ENCODE measurements around the gene ATRN.
"Not testable (repeated sequence)": the region's sequence is repeated elsewhere in the genome, so short reads cannot be mapped to it uniquely, and the experiment has no call there.

The ATRN gene

DNA sequence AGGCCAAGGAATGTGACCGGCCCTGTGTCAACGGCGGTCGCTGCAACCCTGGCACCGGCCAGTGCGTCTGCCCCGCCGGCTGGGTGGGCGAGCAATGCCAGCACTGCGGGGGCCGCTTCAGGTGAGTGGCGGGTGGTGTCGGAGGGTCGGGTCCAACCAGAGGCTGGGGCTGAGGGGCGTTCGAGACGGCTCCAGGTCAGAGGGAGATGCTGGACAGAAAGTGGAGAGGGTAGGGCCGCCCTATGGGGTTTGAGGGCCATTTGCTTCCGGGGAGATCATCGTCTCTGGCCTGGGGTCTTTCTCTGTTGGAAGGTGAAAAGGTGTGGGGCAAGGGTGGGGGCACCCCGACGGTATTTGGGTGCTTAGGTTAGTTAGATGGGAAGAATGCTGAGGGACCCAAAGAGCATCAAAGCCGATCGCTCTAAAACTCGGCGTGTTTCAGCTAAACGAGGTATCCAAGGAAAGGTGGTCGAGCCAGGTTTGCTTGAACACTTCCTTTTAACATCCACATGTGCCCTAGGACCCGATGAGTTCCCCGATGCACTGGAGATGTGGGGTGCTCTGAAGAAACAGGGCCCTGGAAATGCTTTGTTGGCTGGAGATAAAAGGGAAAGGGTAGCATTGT, 691 bp downstream of the ATRN start:
- POLR2A ChIA-PET, result no interaction called here
- no peak for DNase-seq (ENCODE audit: extremely low spot score)
- TF ChIP-seq TARDBP (IDR thresholded peaks at IDR 0.05), result no peak
- TF ChIP-seq ARNT (IDR thresholded peaks at IDR 0.05), result no peak
- TF ChIP-seq PKNOX1 (IDR thresholded peaks at IDR 0.05), result no peak
- no peak for TF ChIP-seq SP1 (IDR thresholded peaks at IDR 0.05)
- no peak for TF ChIP-seq ELF4 (IDR thresholded peaks at IDR 0.05)
- no peak for TF ChIP-seq NFRKB (IDR thresholded peaks at IDR 0.05)
- TF ChIP-seq HDGF (IDR thresholded peaks at IDR 0.05; ENCODE audit: borderline replicate concordance), result no peak
- TF ChIP-seq CTBP1 (IDR thresholded peaks at IDR 0.05; ENCODE audit: borderline replicate concordance), result no peak
- no peak for TF ChIP-seq L3MBTL2 (conservative IDR thresholded peaks at IDR 0.05)
- no peak for TF ChIP-seq ZNF384 (IDR thresholded peaks at IDR 0.05)
- no peak for TF ChIP-seq BHLHE40 (IDR thresholded peaks at IDR 0.05; ENCODE audit: borderline replicate concordance)
- no peak for TF ChIP-seq FOXA1 (IDR thresholded peaks at IDR 0.05)
- no peak for TF ChIP-seq FOXM1 (IDR thresholded peaks at IDR 0.05; ENCODE audit: borderline replicate concordance)
- TF ChIP-seq SUZ12 (IDR thresholded peaks at IDR 0.05), result no peak
- no peak for TF ChIP-seq LEF1 (IDR thresholded peaks at IDR 0.05; ENCODE audit: borderline replicate concordance)
- no peak for TF ChIP-seq FOXK2 (IDR thresholded peaks at IDR 0.05)
- CTCF ChIA-PET, result no interaction called here

- TF ChIP-seq HDGF (IDR thresholded peaks at IDR 0.05; ENCODE audit: borderline replicate concordance) (no peak), BHLHE40 (IDR thresholded peaks at IDR 0.05; ENCODE audit: borderline replicate concordance) (no peak), NFRKB (IDR thresholded peaks at IDR 0.05) (no peak), L3MBTL2 (conservative IDR thresholded peaks at IDR 0.05) (no peak), ZNF384 (IDR thresholded peaks at IDR 0.05) (no peak), SUZ12 (IDR thresholded peaks at IDR 0.05) (no peak), PKNOX1 (IDR thresholded peaks at IDR 0.05) (no peak)
- DNase-seq (ENCODE audit: extremely low spot score), result no peak
- CTCF ChIA-PET, result no interaction called here
- POLR2A ChIA-PET, result no interaction called here
Observed at GRCh38 chr20:3472105-3472504, 1.3 kb downstream of the ATRN start.

DNA sequence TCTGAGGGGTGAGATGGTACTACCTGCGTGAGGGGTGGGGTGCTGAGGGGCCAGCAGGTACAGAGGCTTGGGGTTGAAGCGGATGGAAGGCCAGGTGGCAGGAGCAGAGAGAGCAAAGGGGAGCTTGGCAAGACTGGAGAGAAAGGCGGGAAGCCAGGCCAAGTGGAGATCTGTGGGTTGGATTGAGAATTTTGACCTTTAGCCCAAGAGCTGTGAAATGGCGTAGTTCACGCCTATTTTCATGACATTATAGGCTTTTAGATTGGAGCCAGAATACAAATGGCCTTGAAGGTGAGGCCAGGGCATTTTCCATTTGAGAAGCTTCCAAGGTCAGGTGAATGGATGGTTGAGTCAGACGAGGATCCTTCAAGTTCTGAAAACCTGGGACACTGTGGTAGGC, 2.5 kb downstream of the ATRN start:
- DNase-seq (ENCODE audit: extremely low spot score), result no peak
- POLR2A ChIA-PET, result no interaction called here
- no peak for TF ChIP-seq FOXM1 (IDR thresholded peaks at IDR 0.05; ENCODE audit: borderline replicate concordance)
- TF ChIP-seq NFRKB (IDR thresholded peaks at IDR 0.05), result no peak
- TF ChIP-seq FOXK2 (IDR thresholded peaks at IDR 0.05), result no peak
- no peak for TF ChIP-seq L3MBTL2 (conservative IDR thresholded peaks at IDR 0.05)
- TF ChIP-seq BHLHE40 (IDR thresholded peaks at IDR 0.05; ENCODE audit: borderline replicate concordance), result no peak
- no peak for TF ChIP-seq CTBP1 (IDR thresholded peaks at IDR 0.05; ENCODE audit: borderline replicate concordance)
- no peak for TF ChIP-seq PKNOX1 (IDR thresholded peaks at IDR 0.05)
- no peak for TF ChIP-seq HDGF (IDR thresholded peaks at IDR 0.05; ENCODE audit: borderline replicate concordance)
- no peak for TF ChIP-seq ZNF384 (IDR thresholded peaks at IDR 0.05)
- no peak for TF ChIP-seq SP1 (IDR thresholded peaks at IDR 0.05)
- no peak for TF ChIP-seq SUZ12 (IDR thresholded peaks at IDR 0.05)
- TF ChIP-seq ARNT (IDR thresholded peaks at IDR 0.05), result no peak
- no peak for TF ChIP-seq FOXA1 (IDR thresholded peaks at IDR 0.05)
- CTCF ChIA-PET, result interaction anchor here (0.6 kb wide), 1 partner anchor 141 kb away, joined by 3 read pairs; no protein-coding TSS in a partner anchor

DNA sequence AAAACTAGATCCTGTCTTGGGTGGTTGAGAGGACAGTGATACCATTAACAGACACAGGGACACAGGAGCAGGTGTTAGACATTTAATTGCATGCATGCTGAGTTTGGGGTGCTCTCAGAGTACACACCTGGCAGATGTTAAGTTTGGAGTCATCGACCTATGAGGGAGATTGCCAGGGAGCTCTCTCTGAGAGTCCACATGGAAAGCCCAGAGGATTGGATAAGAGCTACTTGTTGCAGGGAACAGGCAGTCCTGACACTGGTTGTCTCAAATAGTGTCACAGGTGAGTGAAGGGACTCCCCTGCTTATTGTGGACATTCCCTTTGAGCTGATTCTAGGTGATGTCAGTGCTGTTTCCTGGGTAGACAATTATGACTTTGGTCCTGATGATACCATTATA, 3.1 kb downstream of the ATRN start:
- TF ChIP-seq SP1 (IDR thresholded peaks at IDR 0.05), result no peak
- TF ChIP-seq FOXK2 (IDR thresholded peaks at IDR 0.05), result no peak
- ChIA-PET CTCF (interaction anchor here (0.6 kb wide), 1 partner anchor 140 kb away, joined by 3 read pairs; no protein-coding TSS in a partner anchor), POLR2A (no interaction called here)
- DNase-seq (ENCODE audit: extremely low spot score), result no peak

DNA sequence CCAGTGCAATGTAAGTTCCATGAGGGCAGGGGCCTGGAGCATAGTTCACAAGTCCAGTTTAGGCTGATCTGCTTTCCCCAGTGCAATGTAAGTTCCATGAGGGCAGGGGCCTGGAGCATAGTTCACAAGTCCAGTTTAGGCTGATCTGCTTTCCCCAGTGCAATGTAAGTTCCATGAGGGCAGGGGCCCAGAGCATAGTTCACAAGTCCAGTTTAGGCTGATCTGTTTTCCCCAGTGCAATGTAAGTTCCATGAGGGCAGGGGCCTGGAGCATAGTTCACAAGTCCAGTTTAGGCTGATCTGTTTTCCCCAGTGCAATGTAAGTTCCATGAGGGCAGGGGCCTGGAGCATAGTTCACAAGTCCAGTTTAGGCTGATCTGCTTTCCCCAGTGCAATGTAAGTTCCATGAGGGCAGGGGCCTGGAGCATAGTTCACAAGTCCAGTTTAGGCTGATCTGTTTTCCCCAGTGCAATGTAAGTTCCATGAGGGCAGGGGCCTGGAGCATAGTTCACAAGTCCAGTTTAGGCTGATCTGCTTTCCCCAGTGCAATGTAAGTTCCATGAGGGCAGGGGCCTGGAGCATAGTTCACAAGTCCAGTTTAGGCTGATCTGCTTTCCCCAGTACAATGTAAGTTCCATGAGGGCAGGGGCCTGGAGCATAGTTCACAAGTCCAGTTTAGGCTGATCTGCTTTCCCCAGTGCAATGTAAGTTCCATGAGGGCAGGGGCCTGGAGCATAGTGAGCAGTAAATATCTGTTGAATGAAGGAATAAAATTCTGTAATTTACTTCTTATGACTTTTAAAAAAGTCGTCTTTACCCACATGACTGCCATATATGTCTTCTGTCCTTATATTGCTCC, 6.4 kb downstream of the ATRN start:
- DNase-seq (ENCODE audit: extremely low spot score); CTCF ChIA-PET; POLR2A ChIA-PET: not testable (repeated sequence)

DNA sequence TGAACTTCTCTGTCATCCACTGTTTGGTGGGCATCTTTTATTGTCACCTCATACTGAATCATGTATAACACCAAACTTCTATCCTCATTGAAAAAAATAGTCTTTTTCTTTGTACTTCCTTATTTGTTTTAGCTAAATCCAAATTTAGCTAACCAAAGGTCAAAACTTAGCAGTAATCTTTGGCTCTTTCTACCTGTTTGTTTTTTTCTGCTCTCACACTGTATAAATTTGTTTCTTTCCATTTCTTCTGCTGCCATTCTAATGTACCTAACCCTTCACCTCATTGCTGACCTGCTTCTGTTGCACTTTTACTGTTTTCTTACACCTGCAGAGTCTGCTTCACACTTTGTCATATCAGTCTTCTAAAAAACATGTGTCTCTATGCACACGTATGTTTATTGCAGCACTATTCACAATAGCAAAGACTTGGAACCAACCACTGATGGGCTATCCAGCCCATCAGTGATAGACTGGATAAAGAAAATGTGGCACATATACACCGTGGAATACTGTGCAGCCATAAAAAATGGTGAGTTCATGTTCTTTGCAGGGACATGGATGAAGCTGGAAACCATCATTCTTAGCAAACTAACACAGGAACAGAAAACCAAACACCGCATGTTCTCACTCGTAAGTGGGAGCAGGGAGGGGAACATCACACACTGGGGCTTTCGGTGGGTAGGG, 7.2 kb downstream of the ATRN start:
- ChIA-PET CTCF (no interaction called here), POLR2A (no interaction called here)
- no peak for DNase-seq (ENCODE audit: extremely low spot score)
- TF ChIP-seq SP1 (IDR thresholded peaks at IDR 0.05) (no peak), FOXM1 (IDR thresholded peaks at IDR 0.05; ENCODE audit: borderline replicate concordance) (no peak), BHLHE40 (IDR thresholded peaks at IDR 0.05; ENCODE audit: borderline replicate concordance) (no peak), FOXK2 (IDR thresholded peaks at IDR 0.05) (no peak), PKNOX1 (IDR thresholded peaks at IDR 0.05) (no peak), HDGF (IDR thresholded peaks at IDR 0.05; ENCODE audit: borderline replicate concordance) (no peak), L3MBTL2 (conservative IDR thresholded peaks at IDR 0.05) (no peak), ZNF384 (IDR thresholded peaks at IDR 0.05) (no peak), TARDBP (IDR thresholded peaks at IDR 0.05) (no peak), FOXA1 (IDR thresholded peaks at IDR 0.05) (no peak), NFRKB (IDR thresholded peaks at IDR 0.05) (no peak), ARNT (IDR thresholded peaks at IDR 0.05) (no peak), SUZ12 (IDR thresholded peaks at IDR 0.05) (no peak), ELF4 (IDR thresholded peaks at IDR 0.05) (no peak), LEF1 (IDR thresholded peaks at IDR 0.05; ENCODE audit: borderline replicate concordance) (no peak), CTBP1 (IDR thresholded peaks at IDR 0.05; ENCODE audit: borderline replicate concordance) (no peak)
